Mesothelial cell of epicardium (in vitro differentiated cells): Measurements from ENCODE around the gene ALOXE3. TPM values are rescaled to one million over a fixed set of nuclear protein-coding genes. Genes with fewer than 3 reads are reported as not detected.
"Not testable (repeated sequence)": the region's sequence is repeated elsewhere in the genome, so short reads cannot be mapped to it uniquely, and the experiment has no call there.

Experiments used
- DNase-seq, 2 experiments: peaks; one replicate each; pipeline ENCODE4 v3.0.0; 2021; ENCODE audit warnings: low spot score in 2 of 2; ENCODE audit not compliant: unreplicated experiment in 2 of 2
- H3K27ac Mint-ChIP-seq: 2 replicates; pipeline ENCODE4 v1.8.0; 2021; ENCODE audit warnings: mixed read lengths
- H3K27me3 Mint-ChIP-seq: 2 replicates; pipeline ENCODE4 v1.8.0; 2021; ENCODE audit warnings: low read depth, mixed read lengths
- H3K36me3 Mint-ChIP-seq: 2 replicates; pipeline ENCODE4 v1.8.0; 2021; ENCODE audit warnings: mixed read lengths
- H3K4me1 Mint-ChIP-seq: 2 replicates; pipeline ENCODE4 v1.8.0; 2021; ENCODE audit warnings: mixed read lengths
- H3K4me3 Mint-ChIP-seq: 2 replicates; pipeline ENCODE4 v1.8.0; 2021; ENCODE audit warnings: mild to moderate bottlenecking, moderate library complexity, mixed read lengths
- H3K9me3 Mint-ChIP-seq: 2 replicates; pipeline ENCODE4 v1.8.0; 2021; ENCODE audit warnings: mixed read lengths
- total RNA-seq: library from RNA; stranded (reverse); gene quantifications from 3 replicates; pipeline ENCODE4 v1.2.1, GENCODE V29; 2021
- TF ChIP-seq, protein P1 (sequence below): fragments of 200-600 bp; sonication (generic); IDR thresholded peaks from one replicate; pipeline ENCODE4 v1.5.0; 2021; ENCODE audit warnings: antibody characterized with exemption; ENCODE audit not compliant: unreplicated experiment

Gene ALOXE3
- total RNA-seq, 1 donor from 2014 or later, result 0.09 TPM

DNA sequence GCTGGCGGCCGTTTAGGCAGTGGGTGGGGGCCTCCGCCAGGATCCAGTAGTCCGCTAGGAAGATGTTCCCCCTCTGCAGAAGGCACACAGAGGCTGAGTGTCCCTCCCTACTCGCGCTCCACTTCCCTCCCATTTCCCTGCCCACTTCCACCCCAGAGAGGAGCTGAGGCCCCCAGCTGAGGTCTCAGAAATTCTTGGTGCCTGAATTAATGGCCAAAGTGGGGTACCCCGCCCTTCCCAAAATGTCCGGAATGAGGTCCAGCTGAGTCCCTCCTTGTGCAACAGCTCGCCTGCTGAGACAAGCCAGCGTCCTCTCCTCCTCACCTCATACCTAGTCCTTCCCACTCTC lies 7.9 kb downstream of the ALOXE3 start:
- Mint-ChIP-seq H3K9me3 (no peaks in the 10 kb centered on the region), H3K27ac (no peak overlapping the region), H3K36me3 (no peaks in the 10 kb centered on the region), H3K4me3 (peak overlapping the region; percentile 30), H3K4me1 (no peaks in the 10 kb centered on the region), H3K27me3 (peaks cover 76% of the 10 kb centered on the region)
- no peak for DNase-seq
- TF ChIP-seq, protein P1, sequence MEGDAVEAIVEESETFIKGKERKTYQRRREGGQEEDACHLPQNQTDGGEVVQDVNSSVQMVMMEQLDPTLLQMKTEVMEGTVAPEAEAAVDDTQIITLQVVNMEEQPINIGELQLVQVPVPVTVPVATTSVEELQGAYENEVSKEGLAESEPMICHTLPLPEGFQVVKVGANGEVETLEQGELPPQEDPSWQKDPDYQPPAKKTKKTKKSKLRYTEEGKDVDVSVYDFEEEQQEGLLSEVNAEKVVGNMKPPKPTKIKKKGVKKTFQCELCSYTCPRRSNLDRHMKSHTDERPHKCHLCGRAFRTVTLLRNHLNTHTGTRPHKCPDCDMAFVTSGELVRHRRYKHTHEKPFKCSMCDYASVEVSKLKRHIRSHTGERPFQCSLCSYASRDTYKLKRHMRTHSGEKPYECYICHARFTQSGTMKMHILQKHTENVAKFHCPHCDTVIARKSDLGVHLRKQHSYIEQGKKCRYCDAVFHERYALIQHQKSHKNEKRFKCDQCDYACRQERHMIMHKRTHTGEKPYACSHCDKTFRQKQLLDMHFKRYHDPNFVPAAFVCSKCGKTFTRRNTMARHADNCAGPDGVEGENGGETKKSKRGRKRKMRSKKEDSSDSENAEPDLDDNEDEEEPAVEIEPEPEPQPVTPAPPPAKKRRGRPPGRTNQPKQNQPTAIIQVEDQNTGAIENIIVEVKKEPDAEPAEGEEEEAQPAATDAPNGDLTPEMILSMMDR, result no peak

DNA sequence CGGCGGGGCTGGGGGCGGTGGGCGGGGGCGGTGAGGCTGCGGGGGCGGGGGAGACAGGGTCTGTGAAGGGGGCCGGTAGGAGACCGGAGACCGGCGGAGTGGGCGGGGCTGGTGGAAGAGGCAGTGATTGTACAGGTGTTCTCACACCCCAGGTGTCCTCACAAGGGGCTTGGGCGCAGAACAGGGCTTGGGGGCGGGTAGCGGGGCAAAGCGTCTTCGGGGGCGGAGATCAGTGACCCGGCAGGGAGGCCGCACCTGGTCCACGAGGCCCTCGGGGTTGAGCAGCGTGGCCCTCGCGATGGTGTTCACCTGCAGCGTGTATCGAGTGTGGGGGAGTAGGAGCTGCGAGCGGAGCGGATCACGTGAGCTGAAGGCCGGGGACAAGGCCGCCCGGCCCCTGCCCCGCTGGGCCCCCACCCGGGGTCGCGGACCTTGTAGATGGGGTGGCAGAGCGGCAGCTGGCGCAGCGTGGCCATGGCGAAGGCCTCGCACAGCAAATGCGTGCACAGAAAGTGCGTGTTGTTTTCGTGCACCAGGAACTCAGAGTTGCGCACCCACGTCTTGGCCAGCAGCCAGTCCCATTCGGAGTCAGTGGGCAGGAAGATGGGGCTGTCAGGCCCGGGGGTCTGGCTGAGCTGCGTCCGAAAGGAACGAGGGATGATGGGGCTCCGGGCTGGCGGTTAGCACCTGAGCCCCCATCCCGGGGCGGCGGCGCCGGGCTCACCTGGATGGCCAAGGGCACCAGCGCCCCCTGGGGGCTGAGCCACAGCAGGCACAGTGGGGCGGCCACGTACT lies 8.5 kb downstream of the ALOXE3 start:
- TF ChIP-seq, protein P1, result peak; percentile 94
- DNase-seq, result peak; percentile 59 to 83
- no peaks in the 10 kb centered on the region for H3K4me1 Mint-ChIP-seq
- peaks cover 72% of the 10 kb centered on the region for H3K27me3 Mint-ChIP-seq
- no peaks in the 10 kb centered on the region for H3K9me3 Mint-ChIP-seq
- H3K27ac Mint-ChIP-seq, result no peak overlapping the region
- no peaks in the 10 kb centered on the region for H3K36me3 Mint-ChIP-seq
- peak overlapping the region; percentile 55 for H3K4me3 Mint-ChIP-seq

DNA sequence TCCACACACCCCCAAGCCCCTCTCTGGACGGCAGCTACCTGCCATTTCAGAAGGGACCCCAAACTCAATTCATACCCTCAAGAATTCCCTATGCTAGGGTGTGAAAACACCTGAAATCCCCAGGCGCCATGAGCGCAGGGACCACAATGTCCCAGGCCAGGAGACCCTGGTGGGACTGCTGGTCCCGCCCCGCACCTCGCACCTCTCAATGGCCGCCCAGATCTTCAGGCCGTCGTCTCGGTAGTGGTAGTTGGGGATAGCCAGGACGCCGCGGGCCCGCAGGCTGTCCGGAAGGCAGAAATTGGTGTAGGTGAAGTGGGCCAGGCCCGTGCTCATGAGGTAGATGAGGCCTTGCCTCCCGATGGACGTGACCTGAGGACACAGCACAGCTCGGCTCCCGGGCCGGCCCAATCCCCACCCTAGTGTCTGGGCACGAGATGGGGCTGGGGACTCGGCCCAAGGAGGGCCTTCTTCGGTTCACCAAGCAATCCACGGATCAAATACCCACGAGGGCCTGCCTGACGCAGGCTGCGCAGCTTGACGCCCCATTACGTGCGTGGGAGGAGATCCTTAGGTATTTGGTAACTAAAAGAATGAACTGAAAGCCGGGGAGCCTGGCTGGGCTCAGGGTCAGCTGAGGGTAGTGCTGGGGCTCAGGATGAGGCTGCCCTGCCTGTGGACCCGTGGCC lies 9.2 kb downstream of the ALOXE3 start:
- Mint-ChIP-seq H3K27me3 (peaks cover 65% of the 10 kb centered on the region), H3K4me1 (no peaks in the 10 kb centered on the region), H3K36me3 (no peaks in the 10 kb centered on the region), H3K9me3 (no peaks in the 10 kb centered on the region), H3K27ac (no peak overlapping the region), H3K4me3 (peak overlapping the region; percentile 28)
- TF ChIP-seq, protein P1, result no peak
- no peak for DNase-seq

DNA sequence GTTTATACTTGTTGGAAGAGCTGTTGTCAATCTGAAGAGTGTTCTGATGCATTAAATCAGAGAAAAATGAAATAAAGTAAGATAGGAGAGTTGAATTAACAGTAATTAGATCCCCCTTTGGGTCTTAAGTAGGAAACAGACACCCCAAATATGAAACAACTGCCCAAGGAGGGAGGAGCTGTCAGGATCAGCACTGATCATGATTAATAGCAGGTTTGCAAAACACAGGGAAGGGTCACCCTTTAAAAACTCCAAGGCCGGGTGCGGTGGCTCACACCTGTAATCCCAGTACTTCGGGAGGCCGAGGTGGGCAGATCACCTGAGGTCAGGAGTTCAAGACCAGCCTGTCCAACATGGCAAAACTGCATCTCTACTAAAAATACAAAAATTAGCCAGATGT lies 11.3 kb downstream of the ALOXE3 start:
- not testable (repeated sequence) for H3K9me3 Mint-ChIP-seq, H3K4me1 Mint-ChIP-seq, DNase-seq, H3K27ac Mint-ChIP-seq, H3K36me3 Mint-ChIP-seq, H3K4me3 Mint-ChIP-seq
- H3K27me3 Mint-ChIP-seq, result peaks cover 59% of the 10 kb centered on the region

DNA sequence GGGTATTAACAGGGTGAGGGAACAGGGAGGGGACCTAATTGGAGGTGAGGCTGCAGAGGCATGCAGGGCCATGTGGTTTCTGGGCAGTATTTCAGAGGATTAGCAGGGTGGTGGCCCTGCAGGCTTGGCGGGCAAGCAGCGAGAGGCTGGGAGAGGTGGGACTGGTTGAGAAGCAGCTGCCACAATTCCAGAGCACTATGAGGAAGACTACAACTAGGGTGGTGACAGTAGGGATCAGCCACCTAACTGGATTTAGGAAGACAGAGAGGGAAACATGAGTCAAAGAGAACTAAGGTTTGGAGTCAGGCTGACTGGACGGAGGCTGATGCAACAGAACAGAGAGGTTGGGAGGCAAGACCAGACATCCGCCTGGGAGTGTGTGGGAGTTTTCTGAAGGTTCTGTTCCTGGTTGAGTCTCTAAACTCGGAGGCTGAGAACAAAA lies 12.3 kb downstream of the ALOXE3 start:
- DNase-seq, result no peak
- Mint-ChIP-seq H3K36me3 (no peaks in the 10 kb centered on the region), H3K27ac (no peak overlapping the region), H3K4me3 (no peak overlapping the region), H3K27me3 (peaks cover 49% of the 10 kb centered on the region), H3K9me3 (no peaks in the 10 kb centered on the region), H3K4me1 (no peaks in the 10 kb centered on the region)
- TF ChIP-seq, protein P1, result no peak

DNA sequence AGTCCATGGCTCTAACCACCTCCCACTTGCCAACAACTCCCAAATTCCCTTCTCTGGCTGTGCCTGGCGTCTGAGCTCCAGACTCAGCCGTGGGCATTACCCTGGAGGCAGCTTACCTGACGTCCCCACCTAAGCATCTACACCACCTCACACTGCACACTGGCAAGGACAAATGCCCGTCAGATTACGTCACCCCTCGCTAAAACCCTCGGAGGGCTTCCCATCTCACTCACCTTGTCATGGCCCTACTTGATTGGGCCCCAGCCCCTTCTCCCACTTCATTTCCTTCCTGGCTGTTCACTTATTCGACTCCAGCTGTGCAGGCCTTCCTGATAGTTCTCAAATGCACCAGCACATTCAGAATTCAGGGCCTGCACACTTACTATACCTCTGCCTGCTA lies 13.4 kb downstream of the ALOXE3 start:
- H3K27ac Mint-ChIP-seq, result no peak overlapping the region
- no peaks in the 10 kb centered on the region for H3K9me3 Mint-ChIP-seq
- DNase-seq, result no peak
- H3K4me1 Mint-ChIP-seq, result no peaks in the 10 kb centered on the region
- no peaks in the 10 kb centered on the region for H3K36me3 Mint-ChIP-seq
- TF ChIP-seq, protein P1, result no peak
- H3K4me3 Mint-ChIP-seq, result no peak overlapping the region
- peaks cover 42% of the 10 kb centered on the region for H3K27me3 Mint-ChIP-seq
